MCF 10A (cell line): ENCODE data around the gene TBKBP1. TPM values are rescaled to one million over a fixed set of nuclear protein-coding genes. Genes with fewer than 3 reads are reported as not detected.
"Not testable (repeated sequence)": the region's sequence is repeated elsewhere in the genome, so short reads cannot be mapped to it uniquely, and the experiment has no call there.

Experiments
- BruUV-seq: library from RNA; stranded (reverse); fragments of 400-500 nt; replicated peaks from 2 replicates; lab custom pipeline; 2021; lab: Mats Ljungman, UMichigan
- CTCF ChIA-PET: fragments of 300-600 bp; sonication (Branson Sonifier 250); formaldehyde crosslinking; extraction: SDS; loops from one replicate; lab custom pipeline; 2021; ENCODE audit warnings: antibody characterized with exemption, inconsistent platforms; lab: Yijun Ruan, JAX
- POLR2A ChIA-PET: fragments of 300-600, 350-650 bp; sonication (Branson Sonifier 250); formaldehyde crosslinking; extraction: SDS; loops from one replicate; lab custom pipeline; 2020; ENCODE audit warnings: antibody characterized with exemption, inconsistent platforms; lab: Yijun Ruan, JAX
- DNase-seq: peaks from one replicate; pipeline ENCODE4 v3.0.0-alpha.2; 2018; ENCODE audit not compliant: unreplicated experiment
- H3K27ac Mint-ChIP-seq: one replicate; pipeline ENCODE4 v1.8.0; 2022; ENCODE audit warnings: mild to moderate bottlenecking, low read depth, mixed read lengths; ENCODE audit not compliant: unreplicated experiment
- H3K27me3 Mint-ChIP-seq: one replicate; pipeline ENCODE4 v1.8.0; 2022; ENCODE audit warnings: mixed read lengths; ENCODE audit not compliant: insufficient read depth, unreplicated experiment
- H3K36me3 Mint-ChIP-seq: one replicate; pipeline ENCODE4 v1.8.0; 2022; ENCODE audit warnings: mild to moderate bottlenecking, moderate library complexity, mixed read lengths; ENCODE audit not compliant: insufficient read depth, unreplicated experiment
- H3K4me1 Mint-ChIP-seq: one replicate; pipeline ENCODE4 v1.8.0; 2022; ENCODE audit warnings: mixed read lengths; ENCODE audit not compliant: insufficient read depth, unreplicated experiment
- H3K4me3 Mint-ChIP-seq: one replicate; pipeline ENCODE4 v1.8.0; 2022; ENCODE audit warnings: mild to moderate bottlenecking, moderate library complexity, mixed read lengths; ENCODE audit not compliant: unreplicated experiment
- H3K9me3 Mint-ChIP-seq: one replicate; pipeline ENCODE4 v1.8.0; 2022; ENCODE audit warnings: mixed read lengths; ENCODE audit not compliant: unreplicated experiment
- intact Hi-C: fragments of 100-400 bp; cut with micrococcal nuclease; formaldehyde crosslinking; loops from 2 replicates; pipeline ENCODE4 v1.14.1; 2022
- total RNA-seq: library from RNA; stranded (reverse); gene quantifications from 2 replicates; pipeline ENCODE4 v1.2.3, GENCODE V29; 2022
- TF ChIP-seq, protein P1 (sequence below): fragments of 200-600 bp; IDR thresholded peaks from one replicate; pipeline ENCODE4 v1.8.0; 2022; ENCODE audit warnings: antibody characterized with exemption, mild to moderate bottlenecking; ENCODE audit not compliant: unreplicated experiment

The TBKBP1 gene
- total RNA-seq, 1 experiment from 2014 or later: 0.40 TPM

DNA sequence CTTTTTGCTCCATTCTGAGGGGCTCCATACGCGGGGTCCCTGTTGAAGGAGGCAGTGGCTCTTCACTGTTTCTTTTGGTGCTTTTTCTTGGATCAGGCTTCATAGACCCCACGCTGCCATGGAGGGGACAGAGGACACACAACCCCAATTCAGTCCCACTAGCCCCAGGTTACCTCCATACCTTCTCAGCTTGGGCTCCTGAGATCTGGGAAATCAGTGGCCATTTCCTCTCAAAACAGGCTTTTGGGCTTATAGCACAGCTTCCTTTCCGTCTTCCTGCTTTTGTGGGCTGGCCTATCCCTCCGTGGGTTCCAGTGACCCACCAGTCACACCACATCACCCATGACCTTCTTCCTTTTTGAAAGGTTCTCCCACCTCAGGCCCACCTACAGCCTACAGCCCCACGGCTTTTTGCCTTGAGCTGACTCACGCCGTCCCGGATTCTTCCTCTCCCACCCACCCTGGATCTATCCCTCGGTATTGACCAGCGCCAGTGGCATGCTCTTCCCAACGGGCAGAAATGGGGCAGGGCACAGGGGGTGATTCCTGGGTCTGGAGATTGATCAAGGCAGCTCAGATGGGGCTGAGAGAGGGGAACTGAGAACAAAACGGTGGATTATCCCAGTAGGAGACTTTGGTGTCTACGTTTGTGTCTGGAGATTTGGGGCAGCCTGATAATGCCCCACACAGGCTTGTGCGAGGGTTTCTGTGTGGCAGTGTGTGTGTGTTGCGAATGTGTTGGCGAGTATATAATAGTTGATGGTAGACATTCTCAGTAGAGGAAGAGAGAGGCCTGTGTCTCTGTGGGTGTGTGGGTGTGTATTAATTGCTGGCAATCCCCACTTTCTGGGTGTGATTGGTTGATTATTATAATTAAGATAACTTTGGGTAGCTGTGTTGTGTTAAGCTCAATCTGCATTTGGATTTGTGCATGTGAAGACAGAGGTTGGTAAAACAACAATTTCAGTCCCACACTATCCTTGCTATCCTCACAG, 42.8 kb downstream of the TBKBP1 start:
- POLR2A ChIA-PET: no interaction called here
- peaks cover 46% of the 10 kb centered on the region for H3K27me3 Mint-ChIP-seq
- no peaks in the 10 kb centered on the region for H3K9me3 Mint-ChIP-seq
- intact Hi-C loops: no loop called here
- H3K4me3 Mint-ChIP-seq: no peak overlapping the region
- no peaks in the 10 kb centered on the region for H3K36me3 Mint-ChIP-seq
- no peak for DNase-seq
- no TSS peak for BruUV-seq
- H3K27ac Mint-ChIP-seq: no peak overlapping the region
- H3K4me1 Mint-ChIP-seq: no peaks in the 10 kb centered on the region
- CTCF ChIA-PET: no interaction called here
- TF ChIP-seq, protein P1, sequence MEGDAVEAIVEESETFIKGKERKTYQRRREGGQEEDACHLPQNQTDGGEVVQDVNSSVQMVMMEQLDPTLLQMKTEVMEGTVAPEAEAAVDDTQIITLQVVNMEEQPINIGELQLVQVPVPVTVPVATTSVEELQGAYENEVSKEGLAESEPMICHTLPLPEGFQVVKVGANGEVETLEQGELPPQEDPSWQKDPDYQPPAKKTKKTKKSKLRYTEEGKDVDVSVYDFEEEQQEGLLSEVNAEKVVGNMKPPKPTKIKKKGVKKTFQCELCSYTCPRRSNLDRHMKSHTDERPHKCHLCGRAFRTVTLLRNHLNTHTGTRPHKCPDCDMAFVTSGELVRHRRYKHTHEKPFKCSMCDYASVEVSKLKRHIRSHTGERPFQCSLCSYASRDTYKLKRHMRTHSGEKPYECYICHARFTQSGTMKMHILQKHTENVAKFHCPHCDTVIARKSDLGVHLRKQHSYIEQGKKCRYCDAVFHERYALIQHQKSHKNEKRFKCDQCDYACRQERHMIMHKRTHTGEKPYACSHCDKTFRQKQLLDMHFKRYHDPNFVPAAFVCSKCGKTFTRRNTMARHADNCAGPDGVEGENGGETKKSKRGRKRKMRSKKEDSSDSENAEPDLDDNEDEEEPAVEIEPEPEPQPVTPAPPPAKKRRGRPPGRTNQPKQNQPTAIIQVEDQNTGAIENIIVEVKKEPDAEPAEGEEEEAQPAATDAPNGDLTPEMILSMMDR: no peak

DNA sequence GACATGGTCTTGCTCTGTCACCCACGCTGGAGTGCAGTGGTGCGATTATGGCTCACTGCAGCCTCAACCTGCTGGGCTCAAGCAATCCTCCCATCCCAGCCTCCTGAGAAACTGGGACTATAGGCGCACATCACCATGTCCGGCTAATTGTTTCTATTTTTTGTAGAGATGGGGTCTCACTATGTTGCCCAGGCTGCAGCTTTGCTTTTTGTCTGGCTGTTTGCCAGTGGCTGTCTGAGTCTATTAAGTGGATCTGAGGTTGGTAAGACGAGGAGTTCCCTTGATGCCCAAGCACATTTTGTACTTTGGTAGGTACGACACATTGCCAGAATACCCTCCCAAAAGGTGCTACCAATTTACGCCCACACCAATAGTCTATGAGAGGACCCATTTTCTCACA, 44.2 kb downstream of the TBKBP1 start:
- Mint-ChIP-seq H3K27me3 (peaks cover 46% of the 10 kb centered on the region), H3K36me3 (no peaks in the 10 kb centered on the region), H3K27ac (no peak overlapping the region), H3K9me3 (no peaks in the 10 kb centered on the region), H3K4me3 (no peak overlapping the region), H3K4me1 (no peaks in the 10 kb centered on the region)
- ChIA-PET CTCF (no interaction called here), POLR2A (interaction anchor here (0.6 kb wide), 1 partner anchor 38 kb away, joined by 5 read pairs; no protein-coding TSS in a partner anchor)
- no TSS peak for BruUV-seq
- intact Hi-C loops: no loop called here
- no peak for DNase-seq
- TF ChIP-seq, protein P1: no peak

DNA sequence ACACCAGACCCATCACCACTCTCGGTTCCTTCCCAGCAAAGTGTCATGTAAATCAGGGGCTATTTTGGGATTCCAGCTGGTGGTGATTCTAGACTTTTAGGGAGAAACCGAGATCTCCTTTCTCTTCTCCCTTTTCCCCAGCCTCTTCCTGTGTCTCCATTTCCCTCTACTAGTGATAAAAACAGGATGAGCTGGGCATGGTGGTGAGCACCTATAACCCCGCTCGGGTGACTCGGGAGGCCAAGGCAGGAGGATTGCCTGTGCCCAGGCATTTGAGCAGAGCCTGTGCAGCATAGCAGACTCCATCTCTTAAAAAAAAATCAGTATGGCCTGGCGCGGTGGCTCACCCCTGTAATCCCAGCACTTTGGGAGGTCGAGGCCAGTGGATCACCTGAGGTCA, 45.2 kb downstream of the TBKBP1 start:
- BruUV-seq: no TSS peak
- peaks cover 46% of the 10 kb centered on the region for H3K27me3 Mint-ChIP-seq

DNA sequence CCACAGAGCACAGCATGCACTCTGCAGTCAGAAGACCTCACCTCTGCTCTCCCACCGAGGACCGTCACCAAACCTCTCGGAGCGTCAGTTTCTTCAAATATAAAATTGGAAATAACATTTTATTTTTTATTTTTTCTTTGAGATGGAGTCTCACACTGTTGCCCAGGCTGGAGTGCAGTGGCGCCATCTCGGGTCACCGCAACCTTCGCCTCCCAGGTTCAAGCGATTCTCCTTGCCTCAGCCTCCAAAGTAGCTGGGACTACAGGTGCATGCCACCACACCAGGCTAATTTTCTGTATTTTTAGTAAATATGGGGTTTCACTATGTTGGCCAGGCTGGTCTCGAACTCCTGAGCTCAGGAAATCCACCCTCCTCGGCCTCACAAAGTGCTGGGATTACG, 46.0 kb downstream of the TBKBP1 start:
- H3K9me3 Mint-ChIP-seq, CTCF ChIA-PET, BruUV-seq, H3K27ac Mint-ChIP-seq, intact Hi-C loops, DNase-seq, POLR2A ChIA-PET, H3K4me3 Mint-ChIP-seq, H3K36me3 Mint-ChIP-seq, H3K4me1 Mint-ChIP-seq: not testable (repeated sequence)
- H3K27me3 Mint-ChIP-seq: peaks cover 46% of the 10 kb centered on the region

More for the DNA sequence above, 45.2 kb downstream of the TBKBP1 start:
- no peak overlapping the region for H3K27ac Mint-ChIP-seq
- H3K4me3 Mint-ChIP-seq: no peak overlapping the region
- no peaks in the 10 kb centered on the region for H3K4me1 Mint-ChIP-seq
- H3K36me3 Mint-ChIP-seq: no peaks in the 10 kb centered on the region
- POLR2A ChIA-PET: no interaction called here
- CTCF ChIA-PET: no interaction called here
- no peak for DNase-seq
- intact Hi-C loops: no loop called here
- TF ChIP-seq, protein P1: no peak
- no peaks in the 10 kb centered on the region for H3K9me3 Mint-ChIP-seq
